ENCODE data around the gene ACAP2.

Gene ACAP2

DNA sequence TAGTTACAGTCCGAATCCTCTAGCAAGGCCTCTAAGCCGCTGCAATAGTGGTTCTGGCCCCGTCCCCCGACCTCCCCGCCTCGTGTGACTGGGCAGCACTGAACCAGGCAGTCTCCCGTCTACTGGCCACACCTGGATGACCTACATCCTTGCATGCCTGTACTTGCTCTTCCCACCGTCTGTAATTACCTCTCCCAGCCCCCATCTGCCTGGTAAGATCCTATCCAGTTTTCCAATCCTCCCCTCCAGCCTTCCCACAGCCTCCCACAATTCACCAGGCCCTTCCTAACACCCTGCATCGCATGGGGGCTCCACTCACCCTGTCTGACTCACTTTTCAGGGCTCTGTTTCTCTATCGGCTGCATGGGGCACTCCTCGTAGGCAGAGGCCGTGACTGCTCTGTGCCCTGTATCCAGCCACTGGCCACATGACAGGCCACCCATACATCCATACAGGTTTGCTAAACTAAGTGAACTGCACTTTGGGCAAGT, 204.7 kb downstream of the ACAP2 start:
- no peaks in the 10 kb centered on the region for H3K9me3 ChIP-seq (ENCODE audit: control insufficient read depth, insufficient read depth, low read length)
- no peak overlapping the region for H3K4me2 ChIP-seq (ENCODE audit: low read length)
- H3K27ac ChIP-seq (ENCODE audit: low read depth, low read length) = no peak overlapping the region
- no peaks in the 10 kb centered on the region for H3F3A ChIP-seq (ENCODE audit: control insufficient read depth, insufficient read depth)
- H3K36me3 ChIP-seq (ENCODE audit: control insufficient read depth, low read length) = no peaks in the 10 kb centered on the region
- no peaks in the 10 kb centered on the region for H4K20me1 ChIP-seq (ENCODE audit: control insufficient read depth, insufficient read depth, low read depth, low read length)
- no peak for TF ChIP-seq CTCF (IDR thresholded peaks at IDR 0.05; ENCODE audit: low read depth, low read length, poor library complexity, severe bottlenecking)
- no peak for TF ChIP-seq EZH2phosphoT487 (IDR thresholded peaks at IDR 0.05; ENCODE audit: borderline replicate concordance, low read length)
- no peak overlapping the region for H3K4me3 ChIP-seq (ENCODE audit: low read length)
- no peaks in the 10 kb centered on the region for H3K9me2 ChIP-seq (replicated peaks; ENCODE audit: control insufficient read depth, low read length)
- no peaks in the 10 kb centered on the region for H3K4me1 ChIP-seq (ENCODE audit: control insufficient read depth, low read length)
- H3K79me2 ChIP-seq (ENCODE audit: control insufficient read depth, low read length) = 0 out of 2 replicates have a peak, but pooled peaks cover 4% of the 10 kb centered on the region
- H3K27me3 ChIP-seq (ENCODE audit: control insufficient read depth, low read length) = no peaks in the 10 kb centered on the region

- Histone ChIP-seq H4K20me1 (ENCODE audit: control insufficient read depth, insufficient read depth, low read depth, low read length) (no peaks in the 10 kb centered on the region), H3K79me2 (ENCODE audit: control insufficient read depth, low read length) (0 out of 2 replicates have a peak, but pooled peaks cover 4% of the 10 kb centered on the region), H3K27me3 (ENCODE audit: control insufficient read depth, low read length) (no peaks in the 10 kb centered on the region), H3K4me3 (ENCODE audit: low read length) (no peak overlapping the region), H3K36me3 (ENCODE audit: control insufficient read depth, low read length) (no peaks in the 10 kb centered on the region), H3K27ac (ENCODE audit: low read depth, low read length) (no peak overlapping the region), H3K9me2 (replicated peaks; ENCODE audit: control insufficient read depth, low read length) (no peaks in the 10 kb centered on the region), H3K9me3 (ENCODE audit: control insufficient read depth, insufficient read depth, low read length) (no peaks in the 10 kb centered on the region), H3K4me1 (ENCODE audit: control insufficient read depth, low read length) (no peaks in the 10 kb centered on the region), H3F3A (ENCODE audit: control insufficient read depth, insufficient read depth) (no peaks in the 10 kb centered on the region), H3K4me2 (ENCODE audit: low read length) (no peak overlapping the region)
- TF ChIP-seq EZH2phosphoT487 (IDR thresholded peaks at IDR 0.05; ENCODE audit: borderline replicate concordance, low read length) (no peak), CTCF (IDR thresholded peaks at IDR 0.05; ENCODE audit: low read depth, low read length, poor library complexity, severe bottlenecking) (no peak)
Observed at GRCh38 chr3:195236801-195237570, 205.8 kb downstream of the ACAP2 start.

GRCh38 chr3:195236076-195236798, 206.6 kb downstream of the ACAP2 start:
- Histone ChIP-seq H3K27ac (ENCODE audit: low read depth, low read length) (no peak overlapping the region), H3F3A (ENCODE audit: control insufficient read depth, insufficient read depth) (no peaks in the 10 kb centered on the region), H3K36me3 (ENCODE audit: control insufficient read depth, low read length) (no peaks in the 10 kb centered on the region), H3K4me2 (ENCODE audit: low read length) (no peak overlapping the region), H3K4me1 (ENCODE audit: control insufficient read depth, low read length) (no peaks in the 10 kb centered on the region), H3K4me3 (ENCODE audit: low read length) (no peak overlapping the region), H3K9me3 (ENCODE audit: control insufficient read depth, insufficient read depth, low read length) (no peaks in the 10 kb centered on the region), H3K79me2 (ENCODE audit: control insufficient read depth, low read length) (0 out of 2 replicates have a peak, but pooled peaks cover 4% of the 10 kb centered on the region), H4K20me1 (ENCODE audit: control insufficient read depth, insufficient read depth, low read depth, low read length) (no peaks in the 10 kb centered on the region), H3K27me3 (ENCODE audit: control insufficient read depth, low read length) (no peaks in the 10 kb centered on the region), H3K9me2 (replicated peaks; ENCODE audit: control insufficient read depth, low read length) (no peaks in the 10 kb centered on the region)
- no peak for TF ChIP-seq CTCF (IDR thresholded peaks at IDR 0.05; ENCODE audit: low read depth, low read length, poor library complexity, severe bottlenecking)
- no peak for TF ChIP-seq EZH2phosphoT487 (IDR thresholded peaks at IDR 0.05; ENCODE audit: borderline replicate concordance, low read length)
